Measurements from ENCODE around the gene BMERB1. TPM values are rescaled to one million over a fixed set of nuclear protein-coding genes. Genes with fewer than 3 reads are reported as not detected.

BMERB1 gene
- total RNA-seq, 1 donor from 2014 or later = 6.9 TPM

DNA sequence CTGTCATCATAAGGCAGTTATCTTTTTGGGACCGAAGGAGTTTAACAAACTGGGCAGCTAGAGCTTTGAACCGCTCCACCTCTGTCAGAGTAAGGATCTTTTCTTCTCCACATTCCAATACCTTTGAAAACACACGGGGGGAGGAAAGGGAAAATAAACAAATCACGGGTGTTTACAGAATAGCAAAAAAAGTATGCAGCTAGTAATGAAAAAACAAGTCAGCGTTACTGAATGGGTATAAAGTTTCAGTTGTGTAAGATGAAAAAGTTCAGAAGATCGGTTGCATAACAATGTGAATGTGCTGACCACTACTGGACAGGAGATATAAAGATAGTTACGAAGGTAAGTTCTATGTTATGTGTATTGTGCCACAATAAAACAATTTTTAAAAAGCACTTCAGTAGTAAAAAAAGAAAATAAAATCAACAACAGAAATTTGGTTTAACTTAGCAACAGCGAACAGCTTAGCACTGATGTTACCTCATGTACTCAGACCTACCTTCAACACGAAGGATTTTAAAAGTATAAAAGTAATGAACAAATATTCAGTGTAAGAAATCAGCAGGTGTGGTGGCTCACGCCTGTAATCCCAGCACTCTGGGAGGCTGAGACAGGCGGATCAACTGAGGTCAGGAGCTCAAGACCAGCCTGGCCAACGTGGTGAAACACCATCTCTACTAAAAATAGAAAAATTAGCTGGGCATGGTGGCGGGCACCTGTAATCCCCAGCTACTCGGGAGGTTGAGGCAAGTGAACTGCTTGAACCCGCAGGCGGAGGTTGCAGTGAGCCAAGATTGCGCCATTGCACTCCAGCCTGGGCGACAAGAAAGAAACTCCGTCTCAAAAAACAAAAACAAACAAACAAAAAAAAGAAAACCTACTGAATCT, 174.3 kb downstream of the BMERB1 start:
- intact Hi-C loops (cut with micrococcal nuclease) = no loop called here

DNA sequence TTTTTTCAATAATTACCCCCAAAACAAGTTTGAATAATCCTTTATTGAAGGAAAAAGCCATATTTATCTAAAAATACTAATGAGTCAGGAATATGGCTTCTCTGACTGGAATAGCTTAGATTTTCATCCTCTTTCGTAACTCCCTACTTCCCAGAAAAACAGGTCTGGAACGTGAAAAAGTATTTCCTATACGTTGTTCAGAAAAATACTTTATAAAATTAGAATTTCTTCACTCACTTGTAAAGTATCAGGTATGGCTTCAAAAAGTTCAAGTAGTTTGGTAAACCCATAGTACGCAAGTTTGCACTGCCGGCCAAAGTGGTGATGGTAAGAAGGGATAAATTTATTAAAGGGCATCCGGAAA, 174.9 kb downstream of the BMERB1 start:
- intact Hi-C loops (cut with micrococcal nuclease) = no loop called here

DNA sequence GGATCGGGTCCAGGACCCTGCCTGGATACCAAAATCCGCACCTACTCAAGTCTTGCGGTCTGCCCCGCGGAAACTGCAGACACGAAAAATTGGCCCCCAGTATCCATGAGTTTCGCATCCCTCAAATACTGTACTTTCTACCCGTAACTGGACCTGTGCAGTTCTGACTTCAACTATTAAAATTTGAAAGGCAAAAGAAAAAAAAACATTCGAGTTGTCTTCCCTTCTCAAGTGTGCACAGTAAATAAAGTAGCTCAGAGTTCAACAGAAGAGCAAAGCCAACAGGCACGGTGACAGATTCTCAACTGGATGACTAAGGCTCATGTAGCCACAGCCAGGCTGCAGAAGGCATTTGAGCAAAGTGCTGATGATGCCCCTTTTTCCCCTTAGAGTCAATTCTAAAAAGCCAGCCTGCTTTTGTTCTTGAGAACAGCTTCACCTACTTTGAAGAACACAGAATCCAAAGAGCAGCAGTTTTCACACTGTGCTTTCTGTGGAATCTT, 176.0 kb downstream of the BMERB1 start:
- intact Hi-C loops (cut with micrococcal nuclease) = loop anchor here (2.0 kb wide), 1 partner anchor 20 kb away; no protein-coding TSS in a partner anchor

DNA sequence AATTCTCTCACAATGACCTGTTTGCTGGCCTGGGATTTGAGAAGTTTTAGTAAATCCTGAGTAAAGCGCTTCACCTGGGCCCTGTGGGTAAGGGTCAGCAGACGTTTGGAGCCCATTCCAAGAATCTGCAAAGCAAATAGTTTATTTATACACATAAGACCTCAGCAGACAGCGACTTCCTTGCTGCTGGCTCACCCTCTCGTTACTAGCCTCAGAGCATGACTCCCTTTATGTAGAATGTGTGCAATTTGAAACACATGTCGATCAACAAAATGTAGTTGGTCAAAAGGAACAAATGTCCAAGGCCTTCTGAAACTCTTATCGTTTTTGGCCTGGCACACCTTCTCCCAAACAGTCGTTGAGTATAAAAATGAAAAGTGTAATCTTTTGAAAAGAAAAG, 177.2 kb downstream of the BMERB1 start:
- intact Hi-C loops (cut with micrococcal nuclease) = loop anchor here (2.0 kb wide), 1 partner anchor 21 kb away; no protein-coding TSS in a partner anchor

DNA sequence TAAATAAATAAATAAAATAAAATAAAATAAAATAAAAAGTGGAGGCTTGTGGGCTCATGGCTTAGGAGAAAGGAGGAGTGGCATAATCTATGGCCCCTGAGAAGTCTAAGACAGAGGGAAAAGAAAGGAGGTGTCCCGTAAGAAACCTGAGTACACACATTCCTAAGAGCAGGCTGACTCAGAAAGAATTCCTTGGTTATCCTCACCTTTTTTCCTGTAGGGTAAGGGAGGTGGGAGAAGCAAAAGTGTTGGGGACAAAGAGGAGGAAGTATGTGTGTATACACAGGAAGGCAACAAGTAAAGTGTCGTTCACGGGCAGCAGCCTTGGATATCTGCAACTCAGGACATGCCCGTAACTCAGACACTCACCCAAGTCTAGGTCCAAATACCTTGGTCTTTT, 179.3 kb downstream of the BMERB1 start:
- intact Hi-C loops (cut with micrococcal nuclease) = no loop called here

DNA sequence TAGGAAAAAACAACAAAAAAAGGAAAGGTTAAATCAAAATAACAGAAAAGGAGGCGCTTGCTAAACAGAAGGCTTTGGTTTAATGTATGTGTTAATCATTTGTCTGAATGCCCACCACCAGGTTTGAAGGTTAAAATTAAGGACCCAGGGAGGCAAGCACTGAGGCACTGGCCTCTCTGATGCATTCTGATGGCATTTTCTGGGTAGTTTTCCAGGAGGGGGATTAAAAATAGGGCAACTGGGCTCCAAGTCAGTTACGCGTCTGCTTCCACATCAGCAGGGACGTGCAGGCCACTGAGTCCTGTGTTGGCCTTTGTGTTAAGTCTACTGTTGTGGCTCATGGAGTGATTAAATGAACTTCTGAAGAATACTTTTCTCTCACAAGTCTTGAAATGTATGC, 181.6 kb downstream of the BMERB1 start:
- intact Hi-C loops (cut with micrococcal nuclease) = no loop called here

DNA sequence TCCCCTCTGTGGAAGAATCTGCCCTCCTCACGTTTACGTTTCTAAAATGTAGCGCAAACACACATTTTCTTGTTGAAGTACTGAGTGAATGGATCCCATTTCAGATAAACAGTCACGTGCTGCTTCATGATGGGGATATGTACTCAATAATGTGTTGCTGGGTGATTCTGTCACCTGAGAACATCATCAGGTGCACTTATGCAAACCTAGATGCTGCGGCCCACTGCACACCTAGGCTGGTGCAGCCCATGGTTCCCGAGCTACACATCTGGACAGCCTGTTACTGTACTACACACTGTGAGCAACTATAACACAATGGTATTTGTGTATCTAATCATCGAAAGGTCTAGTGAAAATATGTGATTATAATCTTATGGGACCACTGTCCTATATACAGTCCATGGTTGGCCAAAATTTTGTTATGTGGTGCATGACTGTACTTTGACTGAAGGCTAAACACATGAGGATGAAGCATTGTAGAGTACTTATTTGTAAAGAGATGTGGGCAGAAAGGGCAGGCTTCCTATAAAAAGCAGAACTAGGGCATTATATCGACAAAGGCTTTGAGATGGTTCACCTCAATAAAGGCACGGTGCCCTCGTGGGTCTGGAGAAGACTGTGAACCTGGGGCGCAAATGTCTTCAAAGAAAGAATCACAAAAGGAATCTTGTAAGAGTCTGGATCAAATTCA, 182.2 kb downstream of the BMERB1 start:
- intact Hi-C loops (cut with micrococcal nuclease) = no loop called here

DNA sequence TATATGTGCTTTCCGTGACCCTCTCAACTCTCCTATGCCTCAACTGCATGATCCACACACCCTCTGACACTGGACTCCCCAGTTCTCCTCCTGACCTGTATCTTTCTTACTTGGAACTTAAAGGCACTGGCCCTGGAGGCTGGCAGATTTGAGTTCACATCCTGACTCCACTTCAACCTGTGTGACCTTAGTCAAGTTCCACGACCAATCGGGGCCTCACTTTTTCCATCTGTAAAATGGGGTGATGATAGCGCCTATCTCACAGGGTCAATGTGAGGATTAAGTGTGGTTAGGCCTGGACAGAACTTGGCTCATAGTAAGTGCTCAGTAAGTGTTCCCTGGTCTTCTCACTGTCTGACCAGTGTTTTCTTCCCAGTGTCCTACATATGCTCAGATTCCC, 183.5 kb downstream of the BMERB1 start:
- intact Hi-C loops (cut with micrococcal nuclease) = no loop called here

DNA sequence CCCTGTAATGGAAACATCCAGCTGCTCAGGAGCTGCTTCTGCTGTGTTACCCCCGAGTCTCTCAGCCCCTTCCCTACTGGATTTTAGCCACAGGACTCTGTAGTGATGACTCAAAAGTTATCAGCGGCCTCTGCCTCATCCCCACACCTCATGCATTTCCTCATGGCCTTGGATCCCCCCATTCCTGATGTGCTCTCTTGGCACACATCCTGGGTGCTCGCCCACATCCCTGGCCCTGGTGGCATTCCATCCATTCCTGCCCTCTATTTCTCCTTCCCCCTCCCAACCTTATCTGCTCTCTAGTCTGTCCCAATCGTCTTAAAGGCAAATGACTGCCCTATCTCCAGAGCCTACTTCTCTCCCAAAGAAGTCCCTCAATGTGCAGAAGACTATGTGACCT, 184.0 kb downstream of the BMERB1 start:
- intact Hi-C loops (cut with micrococcal nuclease) = no loop called here

DNA sequence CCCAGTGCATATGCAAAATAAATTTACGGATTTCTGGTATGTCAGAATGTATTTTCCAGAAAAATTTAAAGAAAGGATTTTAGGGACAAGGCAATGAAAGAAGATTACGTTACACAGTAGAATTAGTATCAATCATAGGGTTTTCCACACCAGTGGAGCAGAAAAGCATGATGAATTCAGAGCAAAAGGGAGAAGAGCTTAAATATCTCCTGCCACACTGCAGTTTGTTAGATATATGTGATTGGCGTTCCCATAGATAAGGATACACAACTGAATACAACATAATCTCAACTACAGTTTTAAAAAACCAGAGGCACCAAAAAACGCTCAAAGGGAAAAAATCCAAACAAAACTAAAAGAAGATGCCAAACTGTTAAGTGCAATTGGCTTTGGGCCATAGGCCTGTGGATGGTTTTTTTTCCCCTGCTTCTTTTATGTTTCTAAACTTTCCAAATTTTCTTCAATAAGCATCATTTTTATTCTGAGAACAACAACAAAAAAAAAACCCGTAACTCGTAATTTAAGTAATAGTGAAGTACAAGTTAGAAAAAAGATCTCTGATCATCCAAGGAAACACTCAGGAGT, 186.3 kb downstream of the BMERB1 start:
- intact Hi-C loops (cut with micrococcal nuclease) = no loop called here

DNA sequence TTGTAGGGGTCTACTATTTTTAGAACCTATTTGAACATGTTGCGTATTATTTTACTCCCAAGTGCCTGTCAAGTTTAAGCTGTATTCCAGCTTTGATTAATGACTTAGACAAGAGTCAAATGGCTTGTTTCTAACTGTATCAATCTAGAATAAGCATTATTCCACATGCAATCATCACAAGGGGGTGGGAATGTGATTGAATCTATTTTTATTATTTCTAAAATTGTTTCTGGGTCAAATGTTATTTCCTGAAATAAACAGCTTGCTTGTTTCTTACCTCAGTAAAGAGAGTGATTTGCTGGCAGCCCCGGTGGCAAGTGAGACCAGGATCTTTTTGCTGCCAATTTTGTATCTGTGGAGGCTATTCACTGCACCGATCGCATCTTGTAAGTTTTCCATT, 187.1 kb downstream of the BMERB1 start:
- intact Hi-C loops (cut with micrococcal nuclease) = no loop called here

DNA sequence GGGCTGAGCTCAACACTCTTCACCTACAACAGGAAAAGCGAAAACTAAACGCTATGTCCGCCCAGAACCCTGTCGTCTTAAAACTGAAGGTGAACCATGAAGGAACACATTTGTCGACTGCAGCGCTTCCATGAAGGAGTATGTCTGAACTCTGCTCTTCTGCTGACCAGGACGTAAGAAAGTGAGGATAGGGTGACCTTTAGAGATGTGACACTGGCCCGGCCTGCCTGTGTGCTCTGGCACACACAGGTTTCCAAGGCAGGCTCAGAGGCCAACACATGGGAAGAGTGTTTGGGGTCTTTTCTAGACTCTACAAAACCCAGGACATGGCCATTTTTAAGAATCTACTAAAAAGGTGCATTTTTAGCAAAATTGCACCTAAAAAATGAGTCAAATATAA, 187.5 kb downstream of the BMERB1 start:
- intact Hi-C loops (cut with micrococcal nuclease) = no loop called here

DNA sequence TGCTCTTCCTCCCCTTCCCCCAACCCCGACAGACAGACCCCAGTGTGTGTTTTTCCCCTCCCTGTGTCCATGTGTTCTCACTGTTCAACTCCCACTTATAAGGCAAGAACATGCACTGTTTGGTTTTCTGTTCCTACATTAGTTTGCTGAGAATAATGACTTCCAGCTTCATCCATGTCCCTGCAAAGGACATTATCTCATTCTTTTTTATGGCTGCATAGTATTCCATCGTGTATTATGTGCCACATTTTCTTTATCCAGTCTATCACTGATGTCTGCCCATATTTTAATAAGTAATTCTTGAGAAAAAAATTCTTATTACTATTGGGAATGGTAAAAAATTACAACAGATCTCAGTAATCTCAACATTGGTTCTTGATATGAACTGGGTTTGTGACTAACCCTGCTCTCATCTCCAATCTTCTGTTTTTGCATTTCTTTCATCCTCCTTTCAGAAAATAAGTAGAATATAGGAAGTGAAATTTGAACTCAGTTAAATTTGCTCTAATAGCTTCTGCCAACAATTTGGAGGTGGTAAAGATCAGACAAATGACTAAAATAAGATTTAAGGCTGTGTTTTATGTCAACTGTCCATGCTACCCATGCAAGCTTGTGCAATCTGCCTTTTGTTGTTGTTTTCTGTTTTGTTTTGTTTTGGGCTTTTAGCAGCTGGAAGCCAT, 197.5 kb downstream of the BMERB1 start:
- intact Hi-C loops (cut with micrococcal nuclease) = no loop called here

DNA sequence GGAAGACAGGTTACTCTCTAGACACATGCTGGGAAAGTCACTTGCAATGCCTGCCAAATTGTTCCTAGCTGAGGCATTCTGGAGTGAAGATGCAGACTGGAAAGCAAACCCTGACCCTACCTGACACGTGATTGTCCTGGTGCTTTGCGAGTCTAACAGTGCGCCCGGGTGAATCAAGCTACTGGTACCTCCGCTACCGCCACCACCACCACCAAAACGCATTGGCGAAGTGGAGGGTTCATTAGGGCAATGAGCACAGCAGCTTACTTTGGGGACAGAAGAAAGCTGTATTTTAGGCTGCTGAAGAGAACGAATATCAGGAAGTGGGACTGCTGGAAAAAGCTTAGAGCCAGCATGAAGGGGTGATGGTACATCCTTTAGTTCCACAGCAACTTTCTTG, 201.5 kb downstream of the BMERB1 start:
- intact Hi-C loops (cut with micrococcal nuclease) = loop anchor here (2.0 kb wide), 1 partner anchor 15 kb away; the partner anchor contains the start of gene NDE1

DNA sequence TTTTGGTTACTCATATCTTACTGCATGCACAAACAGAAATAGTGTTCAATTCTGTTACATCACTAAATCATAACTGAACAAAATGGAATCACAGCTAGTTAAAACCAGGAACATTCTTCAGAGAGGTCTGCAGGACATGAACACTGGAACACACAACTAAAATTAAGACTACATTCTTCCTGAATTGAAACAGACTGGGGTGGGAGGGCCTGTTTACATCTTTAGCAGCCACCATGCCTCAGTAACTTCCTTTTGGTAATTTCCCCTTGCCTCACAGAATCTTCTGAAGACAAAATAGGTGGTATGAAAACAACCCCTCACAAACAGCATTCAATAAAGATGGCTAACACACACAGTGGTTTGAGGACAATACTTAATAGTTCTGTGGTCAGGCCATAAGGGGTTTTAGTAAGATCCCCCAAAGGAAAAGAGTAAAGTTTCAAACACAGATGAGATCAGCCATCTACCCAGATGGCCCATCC, 202.0 kb downstream of the BMERB1 start:
- intact Hi-C loops (cut with micrococcal nuclease) = loop anchor here (2.0 kb wide), 1 partner anchor 14 kb away; the partner anchor contains the start of gene NDE1

Other genes starting within 250 kb of the BMERB1 start
- 15.7 and 17.2 TPM in 2 replicates for gene NPIPA5, start 56.3 kb upstream of the BMERB1 start, total RNA-seq
- gene MPV17L, start 38.8 kb upstream of the BMERB1 start, total RNA-seq = not detected in 2 replicates
- gene MARF1, start 208.6 kb downstream of the BMERB1 start, total RNA-seq = 85.5 and 86.1 TPM in 2 replicates
- 121 and 126 TPM in 2 replicates for gene NDE1, start 215.7 kb downstream of the BMERB1 start, total RNA-seq